HG02852 (cell line): ENCODE measurements around the gene C10orf67.
"Not testable (repeated sequence)": the region's sequence is repeated elsewhere in the genome, so short reads cannot be mapped to it uniquely, and the experiment has no call there.

Source experiments
- ATAC-seq: cut with Tn5 transposase; IDR thresholded peaks from one replicate; pipeline ENCODE4 v1.9.1; 2021; ENCODE audit warnings: mild to moderate bottlenecking, moderate library complexity; ENCODE audit not compliant: unreplicated experiment

The C10orf67 gene

DNA sequence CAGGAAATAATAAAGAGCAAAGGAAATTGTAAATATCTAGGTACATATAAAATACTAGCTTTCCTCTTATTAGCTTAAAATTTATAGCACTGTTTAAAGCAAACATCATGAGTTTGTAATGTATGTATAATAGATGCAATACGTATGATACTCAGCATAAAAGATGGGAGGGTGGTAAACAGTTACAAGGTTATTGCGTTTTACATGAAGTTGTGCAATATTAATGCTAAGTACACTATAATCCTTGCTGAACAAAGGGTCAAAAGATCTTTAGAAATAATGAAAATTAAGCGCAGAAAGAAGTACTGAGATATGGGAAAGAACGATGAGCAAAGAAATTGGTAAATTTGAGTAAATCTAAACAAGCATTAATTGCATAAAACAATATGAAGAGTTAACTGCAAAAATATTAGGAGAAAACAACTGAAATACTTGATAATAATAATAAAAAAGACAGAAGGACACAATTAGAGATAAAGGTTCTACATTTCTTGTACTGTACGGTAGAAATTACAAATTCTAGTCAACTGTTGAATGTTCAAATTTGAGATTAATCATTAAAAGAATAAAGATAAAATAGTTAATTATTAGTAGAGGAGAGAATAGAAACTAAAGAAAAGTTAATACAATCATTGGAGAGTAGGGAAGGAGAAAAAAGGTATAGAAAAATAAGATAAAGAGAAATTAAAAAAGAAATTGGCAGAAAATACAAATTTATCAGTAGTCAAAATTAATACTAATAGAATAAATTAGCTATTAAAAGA lies 17.9 kb downstream of the C10orf67 start:
- no peak for ATAC-seq

DNA sequence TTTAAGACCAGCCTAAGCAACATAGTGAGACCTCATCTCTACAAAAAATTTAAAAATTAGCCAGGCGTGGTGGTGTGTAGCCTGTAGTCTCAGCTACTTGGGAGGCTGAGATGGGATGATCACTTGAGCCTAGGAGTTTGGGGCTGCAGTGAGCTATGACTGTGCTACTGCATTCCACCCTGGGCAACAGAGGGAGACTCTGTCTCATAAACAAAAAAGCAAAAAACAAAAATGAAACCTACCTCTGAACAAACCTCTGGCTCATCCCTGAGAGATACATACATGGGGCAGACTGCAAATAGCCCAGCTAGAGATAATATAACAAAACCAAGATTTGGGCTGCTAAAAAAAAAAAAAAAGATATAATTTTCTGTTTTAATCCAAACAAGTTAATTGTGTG lies 19.5 kb downstream of the C10orf67 start:
- ATAC-seq, result peak; percentile 75

DNA sequence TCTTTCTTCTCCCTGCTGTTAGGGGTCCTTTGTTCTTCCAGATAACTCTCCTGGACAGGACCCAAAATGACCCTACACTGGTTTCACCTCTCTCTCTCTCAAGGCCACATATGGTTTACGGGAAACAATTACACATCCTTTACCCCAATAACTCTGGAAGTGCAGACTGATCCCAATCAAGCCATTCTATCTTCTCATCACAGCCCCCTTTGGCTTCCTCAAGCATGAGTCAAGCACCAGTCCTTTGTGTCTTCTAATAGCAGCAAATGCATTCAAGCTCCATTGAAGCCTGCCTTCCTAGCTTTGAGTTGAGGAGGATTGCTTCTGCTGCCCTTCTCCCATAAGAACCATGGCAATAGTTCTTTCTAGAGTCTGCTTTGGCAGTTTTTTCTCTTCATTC lies 20.2 kb downstream of the C10orf67 start:
- ATAC-seq, result no peak

DNA sequence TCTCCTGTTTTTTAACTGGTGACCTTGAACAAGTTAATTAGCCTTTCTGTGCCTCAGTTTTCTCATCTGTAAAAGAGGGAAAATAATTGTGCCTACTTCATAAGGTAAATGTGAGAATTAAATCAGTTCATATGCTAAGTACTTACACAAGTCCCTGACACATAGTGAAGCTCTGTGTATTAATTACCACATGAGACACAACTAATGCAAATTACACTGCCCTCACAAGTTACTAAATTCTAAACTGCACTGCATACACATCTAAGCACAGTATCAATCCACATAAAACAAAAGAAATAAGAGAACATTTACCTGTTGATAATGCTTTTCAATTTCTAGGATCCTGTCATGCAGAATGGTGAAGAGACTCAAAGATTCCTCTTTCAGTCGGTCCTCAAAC lies 22.5 kb downstream of the C10orf67 start:
- ATAC-seq, result no peak

DNA sequence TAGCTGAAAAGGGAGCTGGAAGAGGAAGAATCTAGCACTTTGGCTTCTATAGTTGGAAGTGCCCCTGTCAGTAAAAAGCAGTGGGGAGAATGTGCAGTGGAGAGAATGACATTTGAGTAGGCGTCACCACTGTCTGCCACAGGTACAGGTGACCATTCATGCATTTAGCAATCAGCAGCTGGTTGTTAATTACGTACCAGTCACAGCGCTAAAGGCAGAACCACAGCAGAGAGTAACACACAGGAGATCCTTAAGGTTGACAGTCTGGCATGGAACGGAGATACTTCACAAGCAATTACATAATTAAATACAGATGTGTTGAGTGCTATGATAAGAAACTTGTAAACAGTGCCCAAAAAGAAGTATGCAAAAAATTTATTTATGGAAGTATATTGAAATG lies 24.8 kb downstream of the C10orf67 start:
- no peak for ATAC-seq

DNA sequence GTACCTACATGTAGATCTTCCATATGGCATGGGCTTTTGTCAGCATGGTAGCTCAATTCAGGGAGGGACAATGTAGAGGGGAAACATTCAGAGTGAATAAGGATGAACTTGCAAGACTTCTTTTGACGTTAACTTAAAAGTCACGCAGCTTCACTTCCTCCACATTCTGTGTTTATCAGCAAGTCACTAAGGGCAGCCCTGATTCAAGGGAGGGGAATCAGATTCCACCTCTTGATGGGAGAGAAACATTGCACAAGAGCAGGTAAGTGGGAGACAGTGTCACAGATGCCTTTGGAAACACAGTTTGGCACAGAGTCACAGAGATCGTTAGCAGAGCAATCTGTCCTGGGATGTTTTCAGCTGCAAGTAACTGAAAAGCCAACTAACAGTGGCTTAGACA lies 26.2 kb downstream of the C10orf67 start:
- ATAC-seq, result no peak

DNA sequence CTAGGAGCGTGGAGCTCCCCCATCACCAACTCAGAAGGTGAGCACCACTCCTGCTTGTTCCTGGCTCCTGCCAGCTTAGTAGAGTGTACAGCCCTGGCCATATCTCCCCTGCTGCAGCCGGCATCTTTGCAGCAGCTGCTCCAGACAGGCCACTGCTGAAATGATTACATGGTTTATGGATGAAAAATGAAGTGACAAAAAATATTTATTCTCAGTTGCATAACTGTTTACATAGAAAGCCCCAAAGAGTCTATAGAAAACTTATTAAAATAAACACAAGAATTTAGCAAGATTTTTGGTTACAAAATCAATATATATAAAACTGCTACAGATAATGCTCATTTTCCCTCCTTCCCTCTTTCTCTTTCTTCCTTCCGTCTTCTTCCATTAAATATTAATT lies 27.2 kb downstream of the C10orf67 start:
- ATAC-seq, result no peak

DNA sequence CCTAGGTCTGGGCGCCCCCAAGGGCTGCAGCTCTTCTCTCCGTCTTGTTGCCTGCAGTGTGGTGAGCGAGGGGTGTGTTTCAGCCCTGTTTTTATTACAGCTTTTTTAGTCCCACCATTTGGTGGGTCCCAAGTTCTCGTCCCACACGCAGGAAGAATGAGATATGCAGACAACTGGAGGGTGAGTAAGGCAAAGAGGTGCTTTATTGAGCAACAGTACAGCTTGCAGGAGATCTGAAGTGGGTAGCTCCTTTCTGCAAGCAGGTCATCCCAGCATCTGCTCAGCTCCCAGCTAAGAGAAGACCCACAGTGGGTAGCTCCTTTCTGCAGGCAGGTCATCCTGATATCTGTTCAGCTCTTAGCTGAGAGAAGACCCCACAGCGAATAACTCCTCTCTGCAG lies 28.2 kb downstream of the C10orf67 start:
- no peak for ATAC-seq

DNA sequence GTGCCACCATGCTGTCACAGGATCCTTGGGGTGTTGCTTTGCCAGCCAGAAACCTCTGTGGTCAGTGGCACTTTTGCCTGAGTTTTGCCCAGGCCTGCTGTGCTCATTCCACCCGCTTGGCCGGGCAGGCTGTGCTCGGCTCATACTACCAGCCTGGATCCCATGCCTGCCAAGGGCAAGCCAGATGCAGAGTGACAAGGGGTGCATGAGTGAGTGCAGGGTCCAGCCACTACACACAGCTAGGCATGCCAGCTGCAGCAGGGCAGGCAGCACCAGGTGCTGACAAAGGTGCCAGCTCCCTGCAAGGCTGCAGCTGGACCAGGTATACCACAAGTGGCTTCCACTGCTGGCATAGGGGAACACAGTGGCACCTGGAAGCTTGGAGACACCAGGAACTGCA lies 28.6 kb downstream of the C10orf67 start:
- no peak for ATAC-seq

DNA sequence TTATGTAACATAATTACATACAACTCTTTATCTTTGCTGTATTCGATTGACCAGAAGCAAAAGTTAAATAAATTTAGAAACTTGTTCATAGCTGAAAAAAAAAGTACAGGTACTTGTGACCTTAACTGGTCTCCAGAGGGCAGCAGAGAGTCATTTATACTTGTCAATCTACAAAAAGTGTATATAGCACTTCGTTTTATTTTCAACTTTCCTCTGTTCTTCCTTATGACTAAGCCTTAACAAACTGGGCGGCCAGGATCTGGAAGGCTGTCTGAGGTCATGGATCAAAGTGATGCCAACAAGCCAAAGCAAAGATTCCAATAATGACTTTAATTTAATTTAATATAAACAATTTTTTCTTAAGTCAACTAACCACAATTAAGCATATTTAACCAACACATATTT lies 29.8 kb downstream of the C10orf67 start:
- no peak for ATAC-seq

DNA sequence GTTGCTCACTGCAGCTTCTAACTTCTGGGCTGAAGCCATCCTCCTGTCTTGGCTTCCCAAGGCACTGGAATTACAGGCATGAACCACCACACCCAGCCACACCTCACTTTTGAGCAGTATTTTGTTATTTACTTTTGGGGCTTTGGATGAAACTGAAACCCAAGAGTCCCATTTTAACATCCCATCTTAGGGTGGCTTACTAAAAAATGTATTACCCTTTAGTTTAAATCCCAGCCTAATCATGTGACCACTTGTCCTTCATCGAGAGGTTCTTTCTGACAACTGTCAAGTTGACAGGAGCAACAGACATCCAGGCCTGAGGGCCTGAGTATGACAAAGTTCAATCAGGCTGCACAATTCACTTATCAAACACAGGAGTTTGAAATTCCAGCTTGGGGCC lies 33.6 kb downstream of the C10orf67 start:
- ATAC-seq, result no peak

DNA sequence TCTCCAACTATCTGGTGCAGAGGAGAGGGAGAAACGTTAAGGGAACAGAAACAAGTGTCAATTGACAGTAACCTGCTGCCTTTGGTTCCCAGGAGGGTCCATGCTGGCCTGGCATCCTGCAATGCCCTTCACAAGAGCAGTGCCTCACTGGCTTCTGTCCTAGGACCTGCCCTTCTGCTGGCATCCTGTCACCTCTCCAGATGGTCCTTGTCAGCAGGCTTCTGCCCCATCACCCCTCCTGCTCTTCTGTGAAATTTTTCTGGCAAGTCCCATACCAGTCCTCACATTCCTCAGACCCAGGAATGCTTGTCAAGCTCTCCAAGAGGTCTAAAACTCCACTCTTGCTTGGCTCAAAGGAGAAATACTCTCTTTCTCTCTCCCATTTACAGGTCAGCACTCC lies 34.2 kb downstream of the C10orf67 start:
- ATAC-seq, result no peak

DNA sequence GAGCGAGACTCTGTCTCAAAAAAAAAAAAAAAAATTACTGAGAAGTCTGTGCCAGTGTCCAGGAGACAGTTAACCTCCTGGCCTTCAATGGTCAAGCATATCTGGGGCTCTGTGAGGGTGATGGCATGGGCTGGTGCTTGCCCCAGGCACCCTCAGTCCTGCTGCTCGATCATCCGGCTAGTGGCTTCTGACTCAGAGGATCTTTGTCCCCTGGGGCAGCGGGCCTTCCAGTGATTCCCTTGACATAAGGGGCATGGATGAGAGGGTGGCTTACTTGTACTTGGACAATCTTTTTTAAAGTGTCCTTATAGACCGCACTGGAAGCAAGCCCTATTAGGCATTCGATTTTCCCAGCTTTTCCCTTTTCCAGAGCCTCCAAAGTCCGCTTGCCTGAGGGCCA lies 44.6 kb downstream of the C10orf67 start:
- ATAC-seq, result not testable (repeated sequence)

DNA sequence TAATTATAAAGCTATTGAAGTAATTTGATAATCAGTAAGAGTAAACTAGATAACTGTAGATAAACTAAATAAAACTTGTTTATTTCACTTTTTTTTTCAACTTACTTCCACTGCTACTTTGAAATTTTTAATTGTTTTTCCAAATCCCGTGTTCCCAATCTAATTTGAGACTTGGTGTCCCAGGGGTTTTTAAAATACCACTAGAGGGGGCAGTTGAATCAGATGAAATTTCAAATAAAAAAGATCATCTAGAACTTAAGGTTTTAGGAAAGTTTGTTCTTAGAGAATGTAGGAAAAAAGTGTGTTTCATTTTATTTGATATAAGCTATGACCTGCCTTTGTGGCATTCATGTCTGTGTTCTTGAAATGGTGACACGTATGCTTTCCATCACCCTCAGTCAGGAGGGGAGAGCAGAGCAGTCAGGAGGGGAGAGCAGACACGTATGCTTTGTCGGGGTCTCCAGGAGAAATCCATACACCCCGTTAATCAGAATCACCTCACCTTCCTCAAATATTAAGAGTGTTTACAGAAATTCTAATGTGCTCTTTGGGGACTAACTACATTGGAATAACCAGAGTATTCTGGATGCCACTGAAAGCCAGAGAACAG lies 49.9 kb downstream of the C10orf67 start:
- ATAC-seq, result no peak

DNA sequence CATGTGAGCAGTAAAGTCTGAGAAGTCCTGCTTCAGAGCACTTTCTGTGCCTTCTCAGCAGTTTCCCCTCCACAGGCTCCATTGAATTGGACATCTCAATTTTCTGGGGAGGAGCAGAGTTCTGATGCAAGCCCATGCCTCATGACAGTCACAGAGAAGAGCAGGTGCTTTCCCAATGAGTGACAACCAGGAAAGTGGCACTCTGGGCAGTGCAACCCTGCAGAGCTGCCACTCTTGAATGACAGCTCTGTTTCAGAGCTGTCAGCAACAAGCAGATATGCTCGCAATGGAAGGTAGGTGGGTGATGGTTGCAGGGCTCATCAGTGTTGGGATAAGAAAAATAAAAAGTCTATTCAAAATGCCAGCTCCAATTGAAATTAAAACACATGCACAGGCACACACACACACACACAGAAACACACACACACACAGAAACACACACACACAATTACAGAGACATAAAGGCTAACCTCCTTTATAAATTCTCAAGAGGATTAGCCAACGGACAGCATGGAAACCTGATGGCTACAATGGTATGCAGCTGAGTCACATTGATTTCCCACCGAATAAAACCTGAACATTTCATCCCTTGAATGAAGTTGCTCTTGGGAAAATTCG lies 50.5 kb downstream of the C10orf67 start:
- no peak for ATAC-seq

DNA sequence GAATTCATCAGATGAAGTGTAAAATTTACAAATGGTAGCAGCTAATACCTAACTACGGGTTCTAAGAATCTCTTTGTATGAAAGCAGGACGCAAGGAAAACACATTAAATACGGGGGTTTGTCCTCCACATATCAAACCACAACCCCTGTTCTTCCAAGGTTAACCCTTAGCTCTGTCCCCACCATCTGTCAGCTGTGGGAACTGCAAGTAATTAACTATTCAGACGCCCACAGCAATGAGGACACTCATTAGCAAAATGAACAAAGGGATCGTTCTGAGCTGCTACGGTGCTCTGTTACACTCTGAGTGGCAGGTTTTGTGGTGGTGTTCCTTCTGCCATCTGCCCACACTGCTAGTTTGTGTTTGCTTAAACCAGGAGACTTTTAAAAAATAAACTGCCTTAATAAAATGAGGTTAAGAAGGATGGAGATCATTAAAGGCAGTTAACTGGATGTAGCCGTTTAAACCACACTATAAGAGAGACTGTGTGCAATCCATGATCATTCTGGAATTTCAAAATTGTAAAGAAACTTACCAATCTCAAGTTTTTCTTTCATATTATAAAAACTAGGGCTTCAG lies 51.4 kb downstream of the C10orf67 start:
- ATAC-seq, result peak; percentile 96

DNA sequence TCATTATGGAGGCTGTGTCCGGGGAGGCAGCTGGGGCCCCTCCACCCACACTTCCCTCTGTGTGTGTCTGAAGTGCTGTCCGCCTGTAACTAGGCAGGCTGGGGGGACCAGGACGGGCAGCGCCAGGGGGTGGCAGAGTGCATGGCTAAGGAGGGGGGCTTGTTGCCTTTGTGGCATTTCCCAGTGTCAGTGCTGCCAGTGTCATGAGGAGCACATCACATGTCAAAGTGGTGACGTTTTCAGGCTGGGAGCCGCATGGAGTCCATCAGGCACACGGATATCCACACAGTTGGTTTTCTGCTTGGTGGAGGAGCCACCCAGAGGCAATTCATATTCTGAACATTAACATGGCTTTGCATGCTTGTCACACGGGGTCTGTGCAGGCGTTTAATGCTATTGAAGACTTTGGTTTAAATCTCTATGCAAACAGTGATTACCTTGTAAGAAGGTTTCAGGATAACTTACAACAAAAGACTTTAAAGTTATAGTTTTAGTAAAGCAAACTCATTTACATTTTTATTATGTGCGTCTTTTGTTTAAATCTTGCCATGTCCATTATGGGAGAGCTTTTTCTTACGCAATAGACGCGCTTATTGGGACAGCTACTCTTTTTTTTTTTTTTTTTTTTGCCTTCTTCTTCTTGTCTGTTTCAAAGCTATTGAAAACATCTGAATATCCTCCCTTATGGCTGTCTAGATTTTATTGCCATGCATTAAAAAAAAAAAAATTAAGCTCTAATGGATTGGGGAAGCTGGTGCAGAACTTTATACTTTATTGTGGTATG lies 52.9 kb downstream of the C10orf67 start:
- no peak for ATAC-seq

DNA sequence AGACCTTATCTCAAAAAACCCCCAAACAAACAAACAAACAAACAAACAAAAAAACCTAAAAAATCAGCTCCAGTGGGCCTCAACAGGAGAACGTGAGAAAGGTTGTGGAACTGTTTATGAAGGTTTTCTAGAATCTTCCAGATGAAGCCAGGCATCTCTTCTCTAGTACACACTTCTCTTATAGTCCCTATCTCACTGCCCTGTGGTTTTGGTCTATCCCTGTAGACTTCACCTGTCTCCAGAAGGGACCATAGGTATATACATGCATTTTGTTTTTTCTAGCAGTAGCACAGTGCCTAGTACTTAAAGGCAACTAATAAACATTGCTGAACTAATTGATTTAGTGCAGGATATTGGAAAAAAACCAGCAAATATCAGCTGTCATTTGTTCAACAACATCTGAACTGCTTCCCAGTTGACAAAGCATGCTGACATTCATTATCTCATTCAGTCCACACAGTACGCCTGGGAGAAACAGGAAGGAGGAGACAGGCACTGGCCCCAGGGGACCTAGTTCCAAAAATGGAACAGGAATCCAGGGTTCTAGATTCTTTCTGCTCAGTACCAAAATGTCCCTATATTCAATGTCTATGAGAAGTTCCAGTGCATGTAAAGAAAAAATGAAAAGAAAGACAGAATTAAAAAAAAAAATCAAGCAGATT lies 59.8 kb downstream of the C10orf67 start:
- no peak for ATAC-seq

DNA sequence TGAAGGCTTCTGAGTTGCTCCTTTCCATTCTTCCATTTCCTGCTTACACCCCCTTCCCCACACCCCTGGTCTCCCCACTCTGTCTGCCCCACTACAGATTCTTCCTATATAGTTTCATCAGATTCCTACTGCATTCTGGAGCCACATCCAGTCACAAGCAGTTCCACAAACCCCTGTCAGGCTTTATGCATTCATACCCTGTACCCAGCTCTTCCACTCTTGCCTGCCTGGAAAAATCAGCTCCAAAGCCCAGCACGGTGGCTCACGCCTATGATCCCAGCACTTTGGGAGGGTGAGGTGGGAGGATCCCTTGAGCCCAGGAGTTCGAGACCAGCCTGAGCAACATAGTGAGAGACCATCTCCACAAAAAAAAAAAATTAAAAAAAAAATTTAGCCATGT lies 60.4 kb downstream of the C10orf67 start:
- ATAC-seq, result no peak

DNA sequence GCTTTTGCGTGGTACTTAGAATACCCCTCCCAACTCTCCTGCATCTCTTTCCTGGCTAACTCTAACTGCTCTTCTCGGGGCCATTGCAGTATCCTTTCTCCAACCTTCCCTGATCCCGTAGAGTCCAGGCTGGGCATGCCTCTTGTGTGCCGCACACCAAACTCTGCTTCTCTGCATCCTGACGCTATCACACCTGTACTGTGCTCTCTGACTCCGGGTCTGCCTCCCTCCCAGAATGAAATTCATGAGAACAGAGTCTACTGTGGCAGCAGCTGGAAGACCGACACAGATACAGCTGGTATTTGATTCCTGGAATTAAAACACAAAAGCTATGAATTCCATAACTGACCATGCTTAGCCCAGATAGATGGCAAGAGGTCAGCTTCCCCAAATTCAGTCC lies 60.9 kb downstream of the C10orf67 start:
- ATAC-seq, result no peak

DNA sequence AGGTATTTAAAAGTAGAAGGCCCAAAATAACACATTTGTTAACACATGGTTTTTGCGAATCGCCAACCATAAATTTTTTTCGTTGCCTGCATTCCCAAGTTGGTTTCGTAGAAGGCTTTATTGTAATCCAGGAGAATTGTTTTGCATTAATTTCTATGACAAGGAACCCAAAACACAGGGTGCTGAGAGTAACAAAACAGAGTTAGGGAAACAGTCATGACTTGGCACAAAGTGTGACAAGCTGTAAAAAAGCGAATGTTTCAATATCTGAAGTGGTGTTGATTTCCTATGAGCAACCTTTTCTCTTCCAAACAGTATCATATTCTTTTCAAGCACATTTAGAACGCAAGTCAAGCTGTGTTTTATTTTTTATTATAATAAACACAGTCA lies 63.6 kb downstream of the C10orf67 start:
- no peak for ATAC-seq
